Upper lobe of left lung (tissue), 4 donors: Measurements from ENCODE around the gene ARVCF.

Experiments
- EP300 ChIP-seq, 4 donors: sonication (generic); formaldehyde crosslinking; IDR thresholded peaks; one replicate each; pipeline ENCODE4 v1.5.1; 2017; ENCODE audit warnings: antibody characterized with exemption in 4 of 4, control low read depth in 2 of 4
- POLR2A ChIP-seq, 4 donors: fragments of 450-650 bp; IDR thresholded peaks; one replicate each; pipeline ENCODE4 v1.5.1; 2016 to 2017; ENCODE audit warnings: antibody characterized with exemption in 4 of 4, mild to moderate bottlenecking in 2 of 4
- POLR2AphosphoS5 ChIP-seq, 2 donors: sonication (generic); formaldehyde crosslinking; IDR thresholded peaks; one replicate each; pipeline ENCODE4 v1.5.1; 2017; ENCODE audit warnings: antibody characterized with exemption in 2 of 2
- TF ChIP-seq, protein P1 (sequence below), 6 experiments: fragments of 450-650 bp in 4 of 6; fragments of 200-600 bp in 2 of 6; sonication (generic) in 2 of 6; IDR thresholded peaks; one replicate each; pipeline ENCODE4 v1.5.1; 2016 to 2019; ENCODE audit warnings: antibody characterized with exemption in 6 of 6

DNA sequence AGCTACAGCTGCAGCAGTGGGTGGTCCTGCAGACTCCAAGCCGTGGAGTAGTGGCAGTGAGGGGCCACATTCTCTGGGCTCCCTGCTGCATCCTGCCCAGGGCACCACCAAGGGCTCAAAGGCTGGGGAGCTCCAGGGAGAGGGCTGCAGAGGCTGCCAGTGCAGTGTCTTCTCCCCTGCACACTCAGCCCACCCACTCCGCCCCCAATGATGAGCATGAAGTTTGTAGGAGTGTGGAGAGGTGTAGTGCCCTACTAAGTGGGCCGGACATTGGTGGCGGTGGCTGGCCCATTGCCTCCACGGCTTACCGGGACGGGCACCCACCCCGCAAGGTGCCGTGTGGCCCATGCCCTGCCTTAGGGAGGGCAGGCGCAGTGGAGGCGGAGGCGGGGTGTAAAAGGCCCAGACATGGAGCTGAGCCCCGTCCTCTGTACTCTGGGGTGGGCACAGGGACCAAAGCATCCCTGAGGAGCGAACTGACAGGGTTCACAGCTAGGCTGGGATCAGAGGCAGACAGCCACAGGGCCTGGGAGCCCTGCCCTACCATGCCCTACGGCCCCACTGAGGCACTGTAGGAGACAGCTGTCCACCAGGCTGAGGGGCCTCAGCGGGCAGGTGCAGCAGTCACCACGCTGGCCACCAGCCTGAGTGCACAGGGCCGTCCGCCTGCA lies 18.9 kb downstream of the ARVCF start:
- TF ChIP-seq, protein P1, sequence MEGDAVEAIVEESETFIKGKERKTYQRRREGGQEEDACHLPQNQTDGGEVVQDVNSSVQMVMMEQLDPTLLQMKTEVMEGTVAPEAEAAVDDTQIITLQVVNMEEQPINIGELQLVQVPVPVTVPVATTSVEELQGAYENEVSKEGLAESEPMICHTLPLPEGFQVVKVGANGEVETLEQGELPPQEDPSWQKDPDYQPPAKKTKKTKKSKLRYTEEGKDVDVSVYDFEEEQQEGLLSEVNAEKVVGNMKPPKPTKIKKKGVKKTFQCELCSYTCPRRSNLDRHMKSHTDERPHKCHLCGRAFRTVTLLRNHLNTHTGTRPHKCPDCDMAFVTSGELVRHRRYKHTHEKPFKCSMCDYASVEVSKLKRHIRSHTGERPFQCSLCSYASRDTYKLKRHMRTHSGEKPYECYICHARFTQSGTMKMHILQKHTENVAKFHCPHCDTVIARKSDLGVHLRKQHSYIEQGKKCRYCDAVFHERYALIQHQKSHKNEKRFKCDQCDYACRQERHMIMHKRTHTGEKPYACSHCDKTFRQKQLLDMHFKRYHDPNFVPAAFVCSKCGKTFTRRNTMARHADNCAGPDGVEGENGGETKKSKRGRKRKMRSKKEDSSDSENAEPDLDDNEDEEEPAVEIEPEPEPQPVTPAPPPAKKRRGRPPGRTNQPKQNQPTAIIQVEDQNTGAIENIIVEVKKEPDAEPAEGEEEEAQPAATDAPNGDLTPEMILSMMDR (IDR thresholded peaks at IDR 0.05): no peak
- no peak for TF ChIP-seq POLR2AphosphoS5 (IDR thresholded peaks at IDR 0.05)
- no peak for TF ChIP-seq POLR2A (IDR thresholded peaks at IDR 0.05)
- no peak for TF ChIP-seq EP300 (IDR thresholded peaks at IDR 0.05)
